ENCODE data around the gene TSPAN14. TPM values are rescaled to one million over a fixed set of nuclear protein-coding genes. Genes with fewer than 3 reads are reported as not detected.
"Not testable (repeated sequence)": the region's sequence is repeated elsewhere in the genome, so short reads cannot be mapped to it uniquely, and the experiment has no call there.

The TSPAN14 gene
- total RNA-seq, 3 donors from 2014 or later (not counting 1 experiment from before 2014, with no cell fraction given) = 126 to 180 (median 173) TPM

DNA sequence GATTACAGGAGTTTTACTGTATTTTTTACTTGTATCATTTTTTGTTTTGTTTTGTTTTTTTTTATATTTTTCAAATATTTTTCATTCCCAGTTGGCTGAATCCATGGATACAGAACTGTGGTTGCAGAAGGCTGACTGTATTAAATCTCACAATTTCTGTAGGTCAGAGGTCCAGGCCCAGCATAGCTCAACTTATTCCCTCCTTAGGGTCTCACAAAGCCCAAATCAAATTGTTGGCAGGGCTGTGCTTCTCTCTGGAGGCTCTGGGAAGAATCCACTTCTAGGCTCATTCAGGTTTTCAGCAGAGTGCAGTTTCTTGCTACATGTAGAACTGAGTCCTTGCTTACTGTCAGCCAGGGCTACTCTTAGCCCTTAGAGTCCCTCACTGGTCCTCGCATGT lies 22.6 kb downstream of the TSPAN14 start:
- Mint-ChIP-seq H3K27me3 (ENCODE audit: low read depth in 2 of 2) (no peaks in the 10 kb centered on the region), H3K4me3 (no peak overlapping the region), H3K27ac (peak overlapping the region; percentile 48 to 62), H3K36me3 (peaks cover 9% of the 10 kb centered on the region), H3K9me3 (peaks cover 0 to 4% of the 10 kb centered on the region in 2 donors), H3K4me1 (peaks cover 74 to 77% of the 10 kb centered on the region in 2 donors)
- Histone ChIP-seq H3K36me3 (ENCODE audit: control insufficient read depth, insufficient read depth, low read length) (peaks cover 16% of the 10 kb centered on the region), H3K9me3 (ENCODE audit: control insufficient read depth, insufficient read depth, low read length) (no peaks in the 10 kb centered on the region), H3K27ac (ENCODE audit: low read length) (no peak overlapping the region), H3K4me1 (ENCODE audit: control insufficient read depth, insufficient read depth, low read length) (peaks cover 50% of the 10 kb centered on the region), H3K27me3 (ENCODE audit: control insufficient read depth, insufficient read depth, low read length) (no peaks in the 10 kb centered on the region), H3K4me3 (ENCODE audit: low read length) (no peak overlapping the region)
- 83% methylated on average over 1 of the region's 1 CpG for WGBS (ENCODE audit: insufficient coverage)
- TF ChIP-seq CTCF (IDR thresholded peaks at IDR 0.05) = no peak
- ATAC-seq = no peak
- intact Hi-C loops (cut with micrococcal nuclease) = no loop called here
- DNase-seq = no peak

GRCh38 chr10:80477813-80478212 lies 23.7 kb downstream of the TSPAN14 start:
- Mint-ChIP-seq H3K4me3 (peak overlapping the region; percentile 4), H3K9me3 (peaks cover 0 to 4% of the 10 kb centered on the region in 2 donors), H3K36me3 (peaks cover 9% of the 10 kb centered on the region)

GRCh38 chr10:80480373-80480772 lies 26.3 kb downstream of the TSPAN14 start:
- peaks cover 38% of the 10 kb centered on the region for H3K4me1 ChIP-seq (ENCODE audit: control insufficient read depth, insufficient read depth, low read length)
- not testable (repeated sequence) for DNase-seq, H3K4me3 Mint-ChIP-seq

More at GRCh38 chr10:80477813-80478212, 23.7 kb downstream of the TSPAN14 start:
- Histone ChIP-seq H3K27me3 (ENCODE audit: control insufficient read depth, insufficient read depth, low read length) (no peaks in the 10 kb centered on the region), H3K36me3 (ENCODE audit: control insufficient read depth, insufficient read depth, low read length) (peaks cover 14% of the 10 kb centered on the region), H3K9me3 (ENCODE audit: control insufficient read depth, insufficient read depth, low read length) (no peaks in the 10 kb centered on the region), H3K27ac (ENCODE audit: low read length) (no peak overlapping the region), H3K4me1 (ENCODE audit: control insufficient read depth, insufficient read depth, low read length) (peaks cover 42% of the 10 kb centered on the region), H3K4me3 (ENCODE audit: low read length) (no peak overlapping the region)
- intact Hi-C loops (cut with micrococcal nuclease) = no loop called here
- Mint-ChIP-seq H3K27me3 (ENCODE audit: low read depth in 2 of 2) (no peaks in the 10 kb centered on the region), H3K27ac (peak overlapping the region; percentile 48 to 62), H3K4me1 (peaks cover 69% of the 10 kb centered on the region in 2 donors)
- no peak for ATAC-seq
- DNase-seq = no peak
- 88% methylated on average over 2 of the region's 2 CpGs for WGBS (ENCODE audit: insufficient coverage)
- no peak for TF ChIP-seq CTCF (IDR thresholded peaks at IDR 0.05)

GRCh38 chr10:80480852-80481251 lies 26.7 kb downstream of the TSPAN14 start:
- Histone ChIP-seq H3K36me3 (ENCODE audit: control insufficient read depth, insufficient read depth, low read length) (peaks cover 2% of the 10 kb centered on the region), H3K9me3 (ENCODE audit: control insufficient read depth, insufficient read depth, low read length) (no peaks in the 10 kb centered on the region), H3K4me3 (ENCODE audit: low read length) (no peak overlapping the region), H3K4me1 (ENCODE audit: control insufficient read depth, insufficient read depth, low read length) (peaks cover 38% of the 10 kb centered on the region), H3K27ac (ENCODE audit: low read length) (no peak overlapping the region), H3K27me3 (ENCODE audit: control insufficient read depth, insufficient read depth, low read length) (no peaks in the 10 kb centered on the region)
- WGBS (ENCODE audit: insufficient coverage) = 95% methylated on average over 4 of the region's 5 CpGs
- H3K27ac Mint-ChIP-seq = peak overlapping the region; percentile 69 to 87
- H3K27me3 Mint-ChIP-seq (ENCODE audit: low read depth in 2 of 2) = no peaks in the 10 kb centered on the region
- H3K36me3 Mint-ChIP-seq = peaks cover 9% of the 10 kb centered on the region
- H3K4me3 Mint-ChIP-seq = no peak overlapping the region
- TF ChIP-seq CTCF (IDR thresholded peaks at IDR 0.05) = no peak
- H3K4me1 Mint-ChIP-seq = peaks cover 64 to 71% of the 10 kb centered on the region in 2 donors
- no peak for ATAC-seq
- H3K9me3 Mint-ChIP-seq = peaks cover 0 to 4% of the 10 kb centered on the region in 2 donors
- intact Hi-C loops (cut with micrococcal nuclease) = no loop called here
- no peak for DNase-seq

More at GRCh38 chr10:80480373-80480772, 26.3 kb downstream of the TSPAN14 start:
- H3K4me3 ChIP-seq (ENCODE audit: low read length); H3K27me3 Mint-ChIP-seq (ENCODE audit: low read depth in 2 of 2); H3K9me3 ChIP-seq (ENCODE audit: control insufficient read depth, insufficient read depth, low read length); H3K27ac ChIP-seq (ENCODE audit: low read length); H3K9me3 Mint-ChIP-seq; ATAC-seq; intact Hi-C loops (cut with micrococcal nuclease); H3K36me3 Mint-ChIP-seq; H3K27me3 ChIP-seq (ENCODE audit: control insufficient read depth, insufficient read depth, low read length); H3K36me3 ChIP-seq (ENCODE audit: control insufficient read depth, insufficient read depth, low read length): not testable (repeated sequence)
- peak overlapping the region; percentile 40 to 87 for H3K27ac Mint-ChIP-seq
- peaks cover 64 to 70% of the 10 kb centered on the region in 2 donors for H3K4me1 Mint-ChIP-seq
- 100% methylated on average over 1 of the region's 6 CpGs for WGBS (ENCODE audit: insufficient coverage)
